ENCODE measurements around the gene CACNB3.
"Not testable (repeated sequence)": the region's sequence is repeated elsewhere in the genome, so short reads cannot be mapped to it uniquely, and the experiment has no call there.

The CACNB3 gene

GRCh38 chr12:48818831-48819590 is 715 bp downstream of the CACNB3 start:
- no peak for DNase-seq (ENCODE audit: low read depth in 3 of 3)

DNA sequence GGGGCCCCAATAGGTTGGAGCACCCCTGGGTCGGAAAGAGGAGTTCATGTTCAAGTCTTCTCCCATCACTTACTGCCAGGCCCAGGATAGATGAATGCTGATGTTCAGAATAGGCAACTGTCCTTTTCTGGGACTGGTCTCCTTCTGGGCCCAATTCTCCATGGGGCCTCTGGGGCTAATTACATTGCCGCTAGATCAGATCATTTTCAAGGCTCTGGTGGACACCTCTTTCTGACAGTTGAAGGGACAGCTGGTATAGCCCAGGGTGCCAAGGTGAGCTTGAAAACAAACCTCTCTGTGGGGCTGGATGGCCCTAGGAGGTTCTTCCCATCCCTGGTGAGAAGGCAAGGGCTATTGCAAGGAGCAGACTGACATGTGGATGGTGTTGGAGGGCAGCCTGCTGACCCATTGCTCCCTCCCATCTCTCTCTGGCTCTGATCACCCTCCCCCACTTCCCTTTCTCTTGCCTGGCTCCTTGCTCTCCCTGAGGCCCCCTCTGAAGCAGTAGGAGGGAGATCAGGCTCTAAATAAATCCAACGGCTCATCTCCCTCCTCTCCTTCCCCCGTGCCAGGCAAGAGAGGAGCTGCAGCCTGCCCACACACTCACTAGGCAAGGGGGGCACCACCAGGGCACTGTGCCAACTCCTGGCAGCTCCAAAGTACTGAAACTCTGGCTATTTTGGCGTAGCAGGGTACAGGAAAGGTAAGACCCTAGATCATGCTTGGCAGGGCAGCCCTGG is 1.9 kb downstream of the CACNB3 start:
- DNase-seq (ENCODE audit: low read depth in 3 of 3): no peak

GRCh38 chr12:48822139-48822538 is 3.8 kb downstream of the CACNB3 start:
- no peak for DNase-seq (ENCODE audit: low read depth in 3 of 3)

GRCh38 chr12:48822711-48823110 is 4.4 kb downstream of the CACNB3 start:
- DNase-seq (ENCODE audit: low read depth in 3 of 3): no peak

GRCh38 chr12:48823281-48823680 is 5.0 kb downstream of the CACNB3 start:
- no peak for DNase-seq (ENCODE audit: low read depth in 3 of 3)

DNA sequence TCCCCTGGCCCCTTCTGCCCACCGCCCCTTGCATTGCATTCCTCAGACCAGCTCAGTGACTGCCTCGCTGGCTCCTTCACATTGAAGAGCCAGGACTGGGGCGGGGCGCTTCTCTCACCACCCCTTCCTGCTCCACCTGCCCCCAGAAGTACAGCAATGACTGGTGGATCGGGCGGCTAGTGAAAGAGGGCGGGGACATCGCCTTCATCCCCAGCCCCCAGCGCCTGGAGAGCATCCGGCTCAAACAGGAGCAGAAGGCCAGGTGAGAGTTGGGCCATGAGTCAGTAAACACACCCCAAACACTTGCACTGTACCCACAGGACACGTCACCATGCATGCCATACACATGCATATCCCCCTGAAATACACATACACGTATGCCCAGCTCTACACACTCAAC is 5.8 kb downstream of the CACNB3 start:
- no peak for DNase-seq (ENCODE audit: low read depth in 3 of 3)

DNA sequence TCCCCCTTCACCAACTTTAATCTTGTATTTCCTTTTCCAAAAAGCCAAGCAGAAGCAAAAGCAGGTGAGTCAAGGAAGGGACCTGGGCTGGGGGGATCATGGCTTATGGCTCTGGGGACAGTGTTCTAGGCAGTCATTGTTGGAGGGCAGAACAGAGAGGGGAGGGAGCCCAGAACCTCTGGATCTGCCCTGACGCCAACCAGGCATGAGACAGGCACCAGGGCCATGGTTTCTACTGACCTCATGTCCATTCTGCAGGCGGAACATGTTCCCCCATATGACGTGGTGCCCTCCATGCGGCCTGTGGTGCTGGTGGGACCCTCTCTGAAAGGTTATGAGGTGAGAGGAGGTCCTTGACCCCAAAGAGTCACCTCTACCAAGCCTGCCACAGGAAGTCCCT is 6.6 kb downstream of the CACNB3 start:
- DNase-seq (ENCODE audit: low read depth in 3 of 3): no peak

GRCh38 chr12:48826209-48826855 is 8.0 kb downstream of the CACNB3 start:
- DNase-seq (ENCODE audit: low read depth in 3 of 3): no peak

- no peak for DNase-seq (ENCODE audit: low read depth in 3 of 3)
These were observed 8.7 kb downstream of the CACNB3 start for GRCh38 chr12:48827026-48827425.

GRCh38 chr12:48827513-48828096 is 9.3 kb downstream of the CACNB3 start:
- DNase-seq (ENCODE audit: low read depth in 3 of 3): no peak

DNA sequence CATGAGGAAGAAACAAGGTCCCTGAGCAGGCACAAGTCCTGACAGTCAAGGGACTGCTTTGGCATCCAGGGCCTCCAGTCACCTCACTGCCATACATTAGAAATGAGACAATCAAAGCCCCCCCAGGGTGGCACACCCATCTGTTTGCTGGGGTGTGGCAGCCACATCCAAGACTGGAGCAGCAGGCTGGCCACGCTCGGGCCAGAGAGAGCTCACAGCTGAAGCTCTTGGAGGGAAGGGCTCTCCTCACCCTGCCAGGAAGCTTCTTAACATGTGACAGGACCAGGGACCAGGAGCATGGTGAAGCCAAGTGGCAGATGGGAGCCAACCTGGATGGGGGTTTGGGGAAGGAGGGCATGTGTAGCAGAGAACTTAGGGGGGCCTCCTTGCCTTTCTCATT is 10.0 kb downstream of the CACNB3 start:
- no peak for DNase-seq (ENCODE audit: low read depth in 3 of 3)

DNA sequence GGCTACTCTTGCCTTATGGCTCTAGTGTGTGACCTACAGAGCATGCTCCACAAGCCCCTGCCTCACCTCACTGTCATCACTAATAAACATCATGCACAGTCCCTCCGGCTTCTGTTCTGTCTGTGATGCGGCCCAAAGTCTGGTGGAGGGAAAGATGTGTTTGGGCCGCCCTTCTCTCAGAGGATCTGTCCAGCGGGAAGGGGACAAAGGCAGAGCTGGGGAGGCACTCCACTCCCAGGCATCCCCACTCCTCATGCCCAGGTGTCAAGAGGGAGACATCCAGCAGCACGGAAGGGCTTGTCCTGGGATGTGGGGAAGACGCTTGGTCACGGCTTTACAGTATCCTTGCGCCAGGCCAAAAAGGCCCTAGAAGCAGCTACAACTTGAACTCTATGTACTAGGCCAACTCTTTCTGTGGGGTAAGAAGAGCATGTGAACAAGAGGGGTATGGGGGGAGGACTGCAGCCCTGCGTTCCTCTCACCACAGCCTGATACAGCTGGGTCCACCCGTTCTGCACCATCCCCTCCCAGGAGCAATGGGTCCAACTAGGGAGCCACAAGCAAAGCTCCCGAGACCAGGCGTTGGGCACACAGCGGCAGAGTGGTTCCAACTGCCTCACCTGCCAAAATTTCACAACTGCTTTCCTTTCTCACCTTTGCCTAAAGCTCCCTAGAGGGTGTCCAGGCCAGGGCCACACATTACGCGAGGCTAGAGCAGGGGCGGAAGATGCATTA is 10.7 kb downstream of the CACNB3 start:
- DNase-seq (ENCODE audit: low read depth in 3 of 3): no peak

- DNase-seq (ENCODE audit: low read depth in 3 of 3): no peak
These were observed 13.0 kb downstream of the CACNB3 start for GRCh38 chr12:48831257-48831656.

DNA sequence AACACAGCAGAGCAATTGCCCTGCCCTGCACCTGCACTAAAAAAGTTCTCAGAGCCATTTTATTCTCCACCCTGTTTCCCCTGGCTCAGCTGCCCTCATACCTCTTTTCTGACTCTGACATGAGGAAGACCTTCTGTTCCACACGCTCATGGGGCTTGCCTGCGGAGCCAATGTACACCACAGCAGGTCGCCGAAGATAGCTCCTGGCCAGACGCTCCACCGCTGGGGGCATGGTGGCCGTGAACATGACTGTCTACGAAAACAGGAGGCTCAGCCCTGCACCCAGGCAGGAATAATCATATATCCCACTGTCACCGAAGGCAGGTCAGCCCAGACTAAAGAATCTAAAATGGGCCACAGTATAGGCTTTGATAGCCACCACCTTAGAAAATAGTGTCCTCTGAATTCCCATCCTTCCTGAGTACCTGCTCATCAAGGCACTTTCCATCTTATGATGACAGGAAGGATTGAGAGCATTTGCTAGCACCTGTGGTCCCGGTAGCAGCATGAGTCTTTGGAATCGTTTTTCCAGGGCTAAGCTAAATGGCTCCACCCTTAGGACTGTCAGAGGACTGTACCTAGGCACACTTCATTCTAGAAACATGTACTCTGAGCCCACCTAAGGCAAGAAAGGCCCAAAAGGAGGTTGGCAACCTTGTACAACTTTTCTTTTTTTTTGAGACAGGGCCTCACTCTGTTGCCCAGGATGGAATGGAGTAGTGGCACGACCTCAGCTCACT is 14.2 kb downstream of the CACNB3 start:
- DNase-seq (ENCODE audit: low read depth in 3 of 3): no peak

DNA sequence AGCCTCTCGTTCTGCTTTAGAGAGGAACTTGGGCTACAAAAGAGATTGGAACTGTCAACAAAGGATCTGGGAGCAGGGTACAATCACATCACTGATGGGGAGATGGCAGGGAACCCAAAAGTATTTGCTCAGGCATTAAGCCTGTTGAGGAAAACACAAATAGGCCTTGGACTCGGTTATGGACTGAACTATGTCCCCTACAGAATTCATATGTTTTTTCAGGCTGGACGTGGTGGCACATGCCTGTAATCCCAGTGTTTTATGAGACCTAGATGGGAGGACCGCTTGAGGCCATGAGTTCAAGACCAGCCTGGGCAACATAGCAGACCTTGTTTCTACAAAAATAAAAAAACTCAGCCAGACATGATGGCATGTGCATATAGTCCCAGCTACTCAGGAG is 19.8 kb downstream of the CACNB3 start:
- no peak for DNase-seq (ENCODE audit: low read depth in 3 of 3)

DNA sequence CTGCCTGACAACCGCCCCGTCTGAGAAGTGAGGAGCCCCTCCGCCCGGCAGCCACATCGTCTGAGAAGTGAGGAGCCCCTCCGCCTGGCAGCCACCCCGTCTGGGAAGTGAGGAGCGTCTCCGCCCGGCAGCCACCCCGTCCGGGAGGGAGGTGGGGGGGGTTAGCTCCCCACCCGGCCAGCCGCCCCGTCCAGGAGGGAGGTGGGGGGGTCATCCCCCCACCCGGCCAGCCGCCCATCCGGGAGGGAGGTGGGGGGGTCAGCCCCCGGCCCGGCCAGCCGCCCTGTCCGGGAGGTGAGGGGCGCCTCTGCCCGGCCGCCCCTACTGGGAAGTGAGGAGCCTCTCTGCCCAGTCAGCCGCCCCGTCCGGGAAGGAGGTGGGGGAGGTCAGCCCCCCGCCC is 23.7 kb downstream of the CACNB3 start:
- DNase-seq (ENCODE audit: low read depth in 3 of 3): not testable (repeated sequence)

DNA sequence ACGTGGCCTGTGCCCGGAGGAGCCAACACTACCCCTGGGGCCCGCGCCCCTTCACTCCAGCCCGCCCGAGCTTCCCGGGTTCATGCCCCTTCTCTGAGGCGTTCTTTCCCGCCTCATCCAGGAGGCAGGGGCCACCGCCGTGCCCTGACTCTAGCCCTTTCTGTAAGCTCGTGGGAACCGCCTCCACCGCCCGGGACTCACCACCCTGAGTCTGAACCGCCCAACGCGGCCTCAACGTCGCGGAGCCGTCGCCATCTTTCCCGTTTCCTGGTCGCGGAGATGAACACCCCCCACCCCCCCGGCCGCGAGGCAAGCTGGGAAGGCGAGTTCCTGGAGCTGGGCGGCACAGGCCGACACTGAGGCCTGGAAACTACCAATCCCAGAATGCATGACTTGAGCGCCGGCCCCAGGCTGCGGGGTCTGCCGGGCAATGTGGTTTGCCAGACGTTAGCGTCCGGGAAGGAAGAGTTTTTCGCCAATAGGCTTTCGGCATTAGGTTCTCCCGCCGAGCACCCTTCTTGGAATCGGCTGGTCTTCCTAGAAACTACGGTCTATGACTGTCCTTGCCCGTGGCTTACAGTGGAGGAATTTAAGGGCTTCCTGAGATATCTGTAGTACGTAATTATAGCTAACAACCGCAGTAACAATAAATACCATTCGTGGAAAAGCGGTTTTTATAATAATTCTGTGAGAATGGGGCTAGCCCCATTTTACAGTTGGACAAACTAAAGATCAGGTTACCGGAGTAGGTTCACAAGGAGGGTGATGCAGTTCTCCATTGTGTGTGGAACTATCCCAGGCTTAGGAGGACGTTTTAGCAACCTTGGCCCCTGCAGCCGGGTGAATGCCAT is 33.8 kb downstream of the CACNB3 start, which contains the start of gene DDX23:
TSS of gene DDX23 (minus strand) at position 281 of the 851 bp plus-strand sequence. CDS start 6,381 bp downstream, outside the sequence.
- peak; percentile 82 to 92 (median 82) for DNase-seq (ENCODE audit: low read depth in 3 of 3)

DNA sequence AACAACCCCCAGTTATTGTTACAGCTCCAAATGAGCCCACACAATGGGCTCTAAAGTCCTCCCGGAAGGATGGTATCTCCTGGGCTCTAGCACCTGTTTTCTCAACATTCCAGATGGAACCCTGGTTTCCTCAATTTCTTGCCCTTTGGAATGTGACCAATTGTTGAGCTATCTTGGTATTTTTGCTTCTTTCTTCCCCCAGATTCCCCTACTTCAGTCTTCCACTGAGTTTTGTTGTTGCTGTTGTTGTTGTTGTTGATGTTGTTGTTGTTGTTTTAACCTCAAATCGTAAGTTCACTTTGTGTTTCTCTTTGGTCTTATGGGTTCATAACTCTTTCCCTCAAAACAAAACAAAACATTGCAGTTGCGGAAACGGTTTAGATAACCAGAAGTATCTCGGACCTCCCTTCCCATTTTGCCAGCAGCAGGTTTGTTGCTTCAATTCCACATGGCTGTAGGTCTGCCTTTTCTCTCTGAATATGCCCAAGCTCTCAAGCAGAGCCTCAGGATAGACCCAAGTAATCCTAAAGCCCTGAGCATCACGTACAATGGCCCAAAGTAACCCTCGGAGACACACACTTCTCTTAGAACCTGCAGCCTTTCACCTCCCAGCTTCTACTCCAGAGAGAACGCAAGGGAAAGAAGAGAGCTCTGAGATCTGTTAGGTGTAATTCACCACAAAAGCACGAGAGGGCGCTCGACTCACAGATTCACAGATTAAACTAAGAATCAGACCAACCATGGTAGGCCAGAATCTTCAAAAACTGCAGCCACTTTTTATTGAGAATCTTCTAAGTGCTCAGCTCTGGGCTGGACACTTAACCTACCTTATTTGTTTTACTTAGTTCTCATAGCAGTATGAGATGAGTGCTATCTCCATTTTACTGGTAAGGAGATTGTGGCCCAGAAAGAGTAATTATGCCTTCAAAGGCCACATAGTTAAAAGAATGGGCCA is 34.7 kb downstream of the CACNB3 start:
- peak; percentile 74 to 83 (median 79) for DNase-seq (ENCODE audit: low read depth in 3 of 3)

- no peak for DNase-seq (ENCODE audit: low read depth in 3 of 3)
These were observed 36.2 kb downstream of the CACNB3 start for GRCh38 chr12:48854488-48854887.

All from stimulated activated CD4-positive, alpha-beta T cell treated with anti-CD3 and anti-CD28 coated beads, TNF-alpha, amount 100 ng/mL, for 48 hours (primary cell).